NOMO-1 treated with DMSO at 0.1 percent for 48 hours (cell line): ENCODE measurements around the gene HEPACAM.

Experiments
- DNase-seq: peaks from one replicate; lab custom pipeline; 2025; ENCODE audit not compliant: unreplicated experiment; lab: John Stamatoyannopoulos, UW

HEPACAM gene

DNA sequence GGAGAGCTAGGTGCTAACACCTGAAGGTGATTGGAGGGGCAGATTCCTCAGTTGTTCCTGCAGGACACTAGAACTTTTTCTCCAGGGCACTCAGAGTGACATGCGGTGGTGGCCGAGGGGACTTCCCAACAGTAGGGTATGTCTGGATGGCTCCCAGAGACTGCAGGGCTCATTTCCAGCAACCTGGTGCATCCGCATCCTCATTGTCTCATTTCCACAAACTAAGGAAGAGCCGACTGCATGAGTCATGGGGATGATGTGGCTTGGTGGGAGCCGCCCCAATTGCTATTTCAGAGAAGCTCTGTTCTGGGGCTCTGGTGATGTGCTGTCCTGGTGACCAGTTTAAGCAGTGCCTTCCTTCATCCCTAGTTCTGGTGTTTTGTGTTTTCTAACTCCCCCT lies 35.4 kb downstream of the HEPACAM start:
- no peak for DNase-seq

DNA sequence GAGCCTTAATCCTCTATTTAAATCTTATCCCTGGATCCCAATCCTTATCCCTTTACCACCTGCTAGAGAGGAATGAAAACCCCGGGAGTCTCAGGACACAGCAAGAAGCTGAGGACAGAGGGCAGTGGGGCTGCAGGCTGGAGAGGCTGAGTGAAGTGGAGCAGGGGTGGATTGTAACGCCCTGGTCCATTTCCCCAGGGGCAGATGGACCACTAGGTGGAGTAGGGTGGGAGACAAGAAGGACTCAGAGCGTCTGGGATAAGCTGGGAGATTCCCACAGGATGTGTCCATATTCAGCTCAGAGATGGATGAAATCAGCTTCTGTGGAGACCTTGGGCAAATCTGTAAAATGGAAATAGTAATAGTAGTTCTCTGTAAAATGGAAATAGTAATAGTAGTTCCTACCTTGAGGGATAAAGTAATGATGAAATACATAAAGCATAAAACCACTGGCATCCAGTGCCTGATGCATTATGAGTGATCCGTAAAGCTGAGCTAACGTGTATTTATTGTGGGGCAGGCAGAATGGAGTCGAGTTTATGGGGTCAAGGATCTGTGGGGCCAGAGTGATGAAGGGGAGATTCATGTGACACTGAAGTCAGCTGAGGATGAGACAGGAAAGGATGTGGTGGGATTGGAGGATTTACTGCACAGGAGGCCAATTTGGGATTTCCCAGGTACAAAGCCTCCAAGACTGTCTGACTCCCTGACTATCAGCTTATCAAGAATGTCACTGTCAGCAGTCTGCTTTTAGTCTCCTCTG lies 36.3 kb downstream of the HEPACAM start:
- no peak for DNase-seq

DNA sequence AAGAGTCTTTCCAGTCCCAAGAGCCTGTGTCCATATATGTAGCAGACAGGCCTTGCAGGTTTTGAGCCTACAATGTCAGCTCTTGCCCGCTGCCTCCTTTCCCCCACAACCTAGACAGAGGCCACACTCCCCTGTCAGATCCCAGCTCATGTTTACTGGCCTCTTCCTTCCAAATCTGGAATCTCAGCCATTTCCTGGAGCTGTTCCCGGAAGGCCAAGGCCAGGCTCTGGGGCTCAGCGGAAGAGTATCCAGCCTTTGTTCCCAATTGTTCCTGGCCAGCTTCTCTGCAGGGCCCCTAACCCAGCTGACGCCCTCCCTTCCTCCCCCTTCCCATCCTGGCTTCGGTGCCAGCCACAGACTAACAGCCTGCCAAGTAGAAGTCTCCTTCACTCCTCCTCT lies 37.1 kb downstream of the HEPACAM start:
- no peak for DNase-seq

DNA sequence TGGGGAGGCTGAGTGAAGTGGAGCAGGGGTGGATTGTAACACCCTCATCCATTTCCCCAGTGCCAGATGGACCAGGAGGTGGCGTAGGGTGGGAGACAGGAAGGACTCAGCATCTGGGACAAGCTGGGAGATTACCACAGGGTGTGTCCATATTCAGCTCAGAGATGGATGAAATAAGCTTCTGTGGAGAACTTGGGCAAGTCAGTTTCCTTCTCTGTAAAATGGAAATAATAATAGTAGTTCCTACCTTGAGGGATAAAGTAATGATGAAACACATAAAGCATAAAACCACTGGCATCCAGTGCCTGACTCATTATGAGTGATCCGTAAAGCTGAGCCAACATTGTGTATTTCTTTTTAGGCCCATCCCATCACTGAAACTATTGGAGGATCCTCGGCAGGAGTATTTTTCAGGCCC lies 37.6 kb downstream of the HEPACAM start:
- DNase-seq: no peak

- DNase-seq: no peak
Measured at GRCh38 chr11:124897674-124898262, 38.1 kb downstream of the HEPACAM start, which contains the start of gene ROBO4. ROBO4 (minus strand) TSS chr11:124897865; CDS start chr11:124897795, 70 bp downstream.

DNA sequence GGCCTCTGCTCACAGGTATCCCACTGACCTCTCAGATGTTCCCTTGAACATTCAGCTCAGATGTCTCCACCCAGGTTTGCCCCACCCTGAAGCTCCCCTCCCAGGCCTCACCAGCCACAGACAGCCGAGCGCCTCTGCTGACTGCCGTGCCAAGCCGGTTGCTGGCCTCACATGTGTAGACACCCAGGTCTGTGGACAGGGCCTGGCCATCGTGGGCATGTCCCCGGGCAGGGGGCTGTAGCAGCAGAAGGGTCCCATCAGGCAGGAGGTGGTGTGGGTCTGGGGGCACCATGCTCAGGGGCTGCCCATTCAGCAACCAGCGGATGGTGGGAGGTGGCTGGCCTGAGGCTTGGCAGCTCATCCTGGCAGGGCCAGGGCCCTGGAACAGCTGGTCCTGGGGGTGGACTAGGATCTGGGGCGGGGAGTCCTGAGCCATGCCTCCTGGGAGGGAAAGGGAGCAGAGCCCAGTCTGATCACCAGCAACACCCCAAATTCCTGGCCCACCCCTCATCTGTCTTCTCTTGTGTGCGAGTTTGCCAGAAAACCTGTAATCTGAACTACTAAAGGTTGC lies 38.9 kb downstream of the HEPACAM start:
- DNase-seq: no peak

DNA sequence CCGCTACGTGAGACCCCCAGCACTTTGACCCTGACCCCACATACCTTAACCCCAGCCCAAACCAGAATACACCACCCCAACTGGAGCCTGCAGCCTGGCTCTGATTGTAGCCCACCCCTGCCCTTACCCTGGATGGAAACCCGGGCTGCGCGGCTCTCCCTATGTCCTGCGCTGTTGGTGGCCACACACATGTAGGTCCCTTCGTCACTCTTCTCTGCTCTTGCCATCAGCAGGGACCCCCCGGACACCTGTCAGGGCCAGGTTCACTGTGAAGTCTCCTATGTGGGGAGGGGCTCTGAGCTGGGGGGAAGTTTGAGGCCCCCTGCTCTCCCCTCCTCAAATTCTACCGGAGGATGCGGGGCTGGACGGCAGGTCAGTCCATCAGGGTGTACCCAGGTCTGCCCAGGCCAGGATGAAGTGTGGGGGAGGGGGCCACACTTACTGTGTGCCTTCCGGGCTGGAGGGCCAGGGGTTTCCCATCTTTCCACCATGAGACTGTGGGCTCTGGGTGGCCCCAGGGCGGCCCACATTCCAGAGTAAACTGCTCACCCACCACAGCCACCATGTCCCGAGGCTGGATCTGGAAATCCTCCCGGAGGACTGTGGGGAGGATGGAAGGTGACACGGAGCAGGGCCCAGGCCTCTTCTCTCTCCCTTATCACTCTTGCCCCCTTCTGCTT lies 39.6 kb downstream of the HEPACAM start:
- no peak for DNase-seq

DNA sequence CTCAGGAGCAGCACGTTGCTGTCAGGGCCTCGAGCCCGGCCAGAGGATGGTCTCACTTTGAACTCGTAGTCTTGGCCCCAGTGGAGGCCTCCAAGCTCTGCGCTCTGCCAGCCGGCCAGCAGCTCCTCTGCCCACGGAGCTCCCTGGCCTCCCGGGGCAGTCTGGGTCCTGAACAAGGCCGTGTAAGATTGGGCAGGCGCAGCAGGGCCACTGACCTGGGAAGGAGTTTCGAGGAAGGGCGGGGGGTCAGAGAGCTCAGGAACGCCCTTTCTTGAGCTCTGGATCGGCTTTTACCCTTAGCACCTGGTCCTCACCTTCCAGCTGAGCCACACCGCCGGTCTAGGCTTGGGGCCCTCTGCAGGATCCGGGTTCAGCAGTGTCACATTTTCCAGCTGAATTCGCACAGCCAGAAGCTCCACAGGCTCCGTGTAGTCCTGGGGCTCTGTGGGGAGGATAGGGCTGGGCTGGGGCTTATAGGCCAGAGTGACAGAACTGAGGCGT lies 40.3 kb downstream of the HEPACAM start:
- DNase-seq: no peak

DNA sequence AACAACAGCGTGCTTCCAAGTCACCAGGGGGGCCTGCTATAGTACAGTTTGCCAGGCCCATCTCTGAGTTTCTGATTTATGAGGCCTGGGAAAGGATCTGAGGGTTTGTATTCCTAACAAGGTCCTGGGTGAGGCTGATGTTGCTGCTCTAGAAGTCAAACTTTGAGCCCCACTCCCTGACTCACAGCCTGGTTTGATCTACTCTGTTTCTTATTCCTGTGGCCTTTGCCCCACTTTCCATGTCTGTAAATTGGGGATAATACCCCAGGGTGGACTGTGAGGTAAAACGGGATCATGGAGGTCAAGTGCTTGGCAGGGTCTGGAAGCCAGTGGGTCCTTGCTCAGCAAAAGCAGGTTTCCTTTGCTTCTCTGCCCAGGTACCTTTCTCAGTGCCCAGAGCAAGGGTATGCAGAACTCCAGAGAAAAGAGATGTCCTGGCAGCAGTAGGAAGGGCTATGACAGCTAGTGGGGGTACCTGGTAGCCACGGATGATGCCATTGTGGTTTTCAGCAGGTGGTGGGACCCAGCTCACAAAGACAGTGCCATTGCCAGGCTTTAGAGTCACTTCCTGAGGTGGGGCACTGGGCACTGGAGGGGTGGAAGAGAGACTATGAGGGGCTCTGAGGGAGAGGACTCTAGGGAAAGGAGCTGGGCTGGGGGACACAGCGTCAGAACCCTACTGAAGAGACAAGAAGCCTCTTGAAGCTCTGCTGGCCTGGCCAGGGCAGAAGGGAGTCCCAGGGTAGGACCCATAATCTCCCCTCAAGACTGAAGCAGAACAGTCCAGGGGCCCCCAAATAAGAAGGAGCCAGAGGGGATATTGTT lies 41.0 kb downstream of the HEPACAM start:
- DNase-seq: no peak

- DNase-seq: no peak
Measured at GRCh38 chr11:124893781-124894401, 42.0 kb downstream of the HEPACAM start.

- no peak for DNase-seq
Measured at GRCh38 chr11:124892750-124893454, 42.9 kb downstream of the HEPACAM start.

DNA sequence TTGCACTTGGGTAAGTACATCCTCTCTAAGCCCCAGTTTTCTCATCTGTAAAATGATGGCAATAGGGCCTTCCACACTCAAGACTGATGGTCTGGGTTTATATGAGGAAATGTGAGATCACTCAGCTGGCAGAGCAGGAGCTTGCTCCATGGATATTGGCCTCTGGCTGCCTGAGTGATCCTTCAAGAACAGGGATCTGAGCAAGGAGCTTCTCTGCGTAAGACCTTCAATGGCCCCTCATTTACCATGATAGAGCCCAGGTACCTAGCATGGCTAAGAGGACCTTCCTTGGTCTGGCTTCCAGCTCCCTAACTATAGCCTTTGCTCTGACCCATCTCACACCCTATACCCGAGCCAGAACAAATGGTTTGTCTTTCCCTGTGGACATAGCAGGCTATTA lies 43.7 kb downstream of the HEPACAM start:
- no peak for DNase-seq

DNA sequence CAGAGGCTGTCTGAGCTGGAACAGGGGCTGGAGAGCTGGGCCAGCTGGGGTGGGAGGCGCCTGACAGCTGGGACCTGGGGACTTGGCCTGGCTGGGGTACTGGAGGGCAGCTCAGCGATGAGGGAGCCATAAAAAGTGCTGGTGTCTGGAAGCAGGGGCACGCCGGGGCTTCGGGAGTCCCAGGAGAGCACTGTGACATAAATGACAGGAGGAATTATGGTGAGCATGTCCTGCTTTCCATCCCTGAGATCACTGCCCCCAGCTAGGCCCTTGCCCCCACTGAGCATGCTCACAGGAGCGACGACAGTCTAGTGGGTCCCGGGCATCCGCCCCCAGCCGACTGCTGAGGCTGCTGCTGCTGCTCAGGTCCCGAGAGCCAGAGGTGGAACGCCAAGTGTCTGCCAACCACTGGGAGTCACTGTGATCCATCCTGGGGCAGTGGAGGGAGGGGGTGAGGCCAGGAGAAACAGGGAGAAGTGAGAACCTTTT lies 44.4 kb downstream of the HEPACAM start:
- no peak for DNase-seq

- no peak for DNase-seq
Measured at GRCh38 chr11:124890683-124891372, 45.0 kb downstream of the HEPACAM start.

DNA sequence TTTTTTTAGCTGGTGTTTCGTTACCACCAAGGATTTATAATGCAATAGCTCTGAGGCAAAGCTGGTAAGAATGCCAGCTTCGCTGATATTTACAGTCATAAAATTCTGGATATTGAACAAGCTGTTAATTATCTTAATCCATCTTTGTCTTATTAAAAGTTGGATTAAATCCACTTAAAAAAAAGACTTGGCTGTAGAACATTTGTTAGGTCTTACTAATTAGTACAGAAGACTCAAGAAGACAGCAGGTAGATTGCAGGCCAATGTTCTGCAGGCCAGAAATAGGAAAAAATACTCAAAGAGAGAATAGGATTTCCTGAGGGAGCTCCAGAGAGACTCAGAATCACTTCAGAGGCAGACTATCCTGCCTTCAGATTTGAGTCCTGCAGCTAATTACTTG lies 45.7 kb downstream of the HEPACAM start:
- no peak for DNase-seq

DNA sequence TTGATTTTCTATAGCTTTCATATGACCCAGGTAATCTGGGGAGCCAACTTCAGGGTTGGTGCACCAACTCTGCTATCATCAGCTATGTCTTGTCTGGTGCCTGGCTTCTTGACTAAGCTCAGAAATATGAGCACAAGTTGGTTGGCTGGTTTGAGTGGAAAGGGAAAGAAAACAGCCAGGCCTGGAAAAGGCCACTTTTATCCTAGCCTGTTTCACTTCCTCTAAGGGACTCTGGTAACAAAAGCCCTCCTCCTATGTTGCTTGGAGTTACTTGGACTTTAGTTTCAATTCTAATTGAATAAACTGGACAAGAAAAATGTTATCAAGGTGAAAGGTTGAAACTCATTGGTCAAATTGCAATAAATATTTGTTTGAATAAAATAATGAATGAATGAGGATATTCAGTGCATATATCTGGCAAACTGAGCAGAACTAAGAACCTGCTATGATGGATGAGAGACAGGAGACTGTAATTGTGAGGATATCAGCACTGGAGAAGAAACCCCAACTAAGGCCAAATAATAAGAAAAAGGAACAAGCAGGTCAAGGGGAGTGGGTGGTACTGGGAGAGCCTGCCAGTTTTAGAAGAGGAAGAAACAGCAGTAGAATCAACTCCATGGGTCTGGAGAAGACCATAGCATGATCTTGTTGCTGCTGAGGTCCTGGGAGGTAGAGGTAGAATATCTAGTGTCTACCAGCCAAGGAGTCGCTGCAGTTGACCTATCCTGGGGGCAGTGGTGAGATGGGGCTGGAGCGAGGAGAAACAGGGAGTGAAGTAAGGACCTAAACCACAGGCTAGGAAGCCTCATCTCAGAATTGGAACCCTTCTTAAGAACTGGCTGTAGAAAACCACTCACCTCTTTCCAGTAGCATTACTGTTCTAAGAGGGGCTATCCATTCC lies 46.4 kb downstream of the HEPACAM start:
- DNase-seq: peak; percentile 12

- DNase-seq: no peak
Measured at GRCh38 chr11:124887667-124888013, 48.2 kb downstream of the HEPACAM start.
